ENCODE data around the gene UNC45A.

DNA sequence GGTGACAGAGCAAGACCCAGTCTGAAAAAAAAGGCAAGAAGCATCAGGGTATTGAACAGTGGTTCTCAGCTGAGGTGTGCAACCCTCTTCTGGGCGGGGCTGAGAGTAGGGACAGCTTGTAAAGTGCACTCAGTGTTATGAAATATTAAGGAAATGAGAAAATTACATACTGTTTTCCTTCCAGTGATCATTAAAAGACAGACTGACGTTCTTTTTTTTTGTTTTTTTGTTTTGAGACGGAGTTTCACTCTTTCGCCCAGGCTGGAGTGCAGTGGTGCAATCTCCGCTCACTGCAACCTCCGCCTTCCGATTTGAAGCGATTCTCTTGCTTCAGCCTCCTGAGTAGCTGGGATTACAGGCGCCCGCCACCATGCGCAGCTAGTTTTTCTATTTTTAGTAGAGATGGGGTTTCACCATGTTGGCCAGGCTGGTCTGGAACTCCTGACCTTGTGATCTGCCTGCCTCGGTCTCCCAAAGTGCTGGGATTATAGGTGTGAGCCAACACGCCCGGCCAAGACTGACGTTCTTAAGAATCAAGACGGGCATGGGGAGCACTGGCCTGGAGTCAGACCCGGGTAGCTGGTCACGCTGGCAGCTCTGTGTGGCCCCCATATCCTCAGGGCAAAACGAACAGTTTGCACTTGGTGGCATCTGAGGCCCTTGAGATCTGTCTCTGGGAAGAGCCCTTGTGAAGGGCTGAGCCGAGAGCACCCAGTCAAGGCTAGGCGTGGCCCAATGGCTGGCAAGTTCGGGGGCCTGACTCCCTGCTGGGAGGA is 20.6 kb upstream of the UNC45A start:
- TF ChIP-seq CTCF (IDR thresholded peaks at IDR 0.05) (no peak), EZH2 (IDR thresholded peaks at IDR 0.05; ENCODE audit: borderline replicate concordance, insufficient read depth, low read depth, low read length, poor library complexity, severe bottlenecking) (no peak)
